OCI-LY7 (cell line): ENCODE data around the gene NFATC3. TPM values are rescaled to one million over a fixed set of nuclear protein-coding genes. Genes with fewer than 3 reads are reported as not detected.

Experiments used
- BruUV-seq: library from RNA; stranded (reverse); fragments of 400-500 nt; replicated peaks from 2 replicates; lab custom pipeline; 2021; lab: Mats Ljungman, UMichigan
- CTCF ChIA-PET: fragments of 300-600 bp; sonication (Branson Sonifier 250); formaldehyde crosslinking; loops from one replicate; lab custom pipeline; 2022; ENCODE audit warnings: antibody characterized with exemption; ENCODE audit not compliant: unreplicated experiment; lab: Charles Lee
- POLR2A ChIA-PET: fragments of 300-600 bp; sonication (Branson Sonifier 250); formaldehyde crosslinking; loops from one replicate; lab custom pipeline; 2022; ENCODE audit warnings: antibody characterized with exemption; lab: Charles Lee
- DNase-seq: peaks from one replicate; pipeline ENCODE4 v3.0.0-alpha.2; 2015; ENCODE audit warnings: low spot score
- H2AFZ ChIP-seq: fragments of 200-600 bp; sonication (generic), shearing (Covaris generic); 2 replicates; pipeline ENCODE4 v1.6.1; 2014; ENCODE audit warnings: mild to moderate bottlenecking, antibody characterized with exemption, low read length, moderate library complexity
- H3K27ac ChIP-seq: fragments of 200-600 bp; sonication (generic); 2 replicates; pipeline ENCODE4 v1.5.1; 2014; ENCODE audit warnings: mixed run types, low read depth, mild to moderate bottlenecking, moderate library complexity, low read length, inconsistent platforms; ENCODE audit not compliant: poor library complexity, severe bottlenecking
- H3K36me3 ChIP-seq: fragments of 200-600 bp; sonication (generic); 2 replicates; pipeline ENCODE4 v1.6.1; 2014; ENCODE audit warnings: mild to moderate bottlenecking, antibody characterized with exemption, low read length, moderate library complexity, mixed read lengths; ENCODE audit not compliant: insufficient read depth
- H3K4me1 ChIP-seq: fragments of 200-600 bp; sonication (generic); 2 replicates; pipeline ENCODE4 v1.5.1; 2014; ENCODE audit warnings: mild to moderate bottlenecking, low read length; ENCODE audit not compliant: insufficient read depth, poor library complexity, severe bottlenecking
- H3K4me2 ChIP-seq: fragments of 200-600 bp; sonication (generic); 2 replicates; pipeline ENCODE4 v1.6.1; 2014; ENCODE audit warnings: mild to moderate bottlenecking, low read length
- H3K4me3 ChIP-seq: fragments of 200-600 bp; sonication (generic); 2 replicates; pipeline ENCODE4 v1.5.1; 2014; ENCODE audit warnings: mild to moderate bottlenecking, low read depth, low read length; ENCODE audit not compliant: poor library complexity, severe bottlenecking
- H3K79me2 ChIP-seq: fragments of 200-600 bp; sonication (generic); 2 replicates; pipeline ENCODE4 v1.6.1; 2016; ENCODE audit warnings: low read depth, mild to moderate bottlenecking, low read length, moderate library complexity, mixed read lengths; ENCODE audit not compliant: insufficient read depth
- H3K9me2 ChIP-seq: fragments of 200-600 bp; sonication (generic); 2 replicates; pipeline ENCODE4 v1.6.1; 2016; ENCODE audit warnings: mild to moderate bottlenecking, low read length, mixed read lengths; ENCODE audit not compliant: insufficient read depth
- H3K9me3 ChIP-seq: fragments of 200-600 bp; sonication (generic); 2 replicates; pipeline ENCODE4 v1.6.1; 2014; ENCODE audit warnings: mild to moderate bottlenecking, mixed run types, low read length, mixed read lengths
- H4K20me1 ChIP-seq: fragments of 200-600 bp; sonication (generic); 2 replicates; pipeline ENCODE4 v1.6.1; 2014; ENCODE audit warnings: mild to moderate bottlenecking, antibody characterized with exemption, low read length, moderate library complexity, mixed read lengths; ENCODE audit not compliant: insufficient read depth
- EZH2phosphoT487 ChIP-seq: fragments of 200-600 bp; sonication (generic); IDR thresholded peaks from 2 replicates; pipeline ENCODE4 v1.6.1; 2018; ENCODE audit warnings: low read depth, borderline replicate concordance, mild to moderate bottlenecking, mixed run types, antibody characterized with exemption, low read length, moderate library complexity, mixed read lengths
- intact Hi-C: fragments of 100-400 bp; cut with micrococcal nuclease; formaldehyde crosslinking; loops from one replicate; pipeline ENCODE4 v1.10.0; 2022; ENCODE audit not compliant: unreplicated experiment
- total RNA-seq, 2 experiments: library from RNA; depleted of rRNA in 1 of 2; stranded (reverse); fragments of >200 nt in 1 of 2; shearing (Covaris generic) in 1 of 2; gene quantifications; 2 replicates each; pipeline ENCODE4 v1.2.3, GENCODE V29; 2014 to 2022
- TF ChIP-seq, protein P1 (sequence below): fragments of 200-600 bp; sonication (generic); conservative IDR thresholded peaks from 2 replicates; pipeline ENCODE4 v1.5.1; 2014; ENCODE audit warnings: mild to moderate bottlenecking, antibody characterized with exemption, low read length, moderate library complexity, mixed read lengths

Gene NFATC3
- total RNA-seq, 2 experiments from 2014 or later = 73.4 to 76.0 TPM

DNA sequence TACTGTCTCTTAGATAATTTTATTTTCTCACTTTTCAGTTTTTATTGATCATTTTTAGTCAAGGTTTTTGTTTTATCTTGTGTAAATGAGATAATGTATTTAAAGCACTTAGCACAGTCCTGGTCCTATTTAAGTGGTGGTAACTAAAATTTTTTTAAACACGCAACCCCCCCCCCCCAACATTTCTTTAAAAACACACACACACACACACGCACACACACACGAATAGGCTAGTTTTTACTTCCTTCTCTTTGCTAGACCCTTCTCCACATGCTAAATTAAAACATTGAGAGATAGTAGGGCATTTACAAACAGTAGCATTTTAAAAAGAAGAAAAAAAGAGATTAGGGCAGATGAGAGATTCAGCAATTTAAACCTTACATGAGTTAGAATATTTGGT, 5.0 kb downstream of the NFATC3 start:
- no peak for TF ChIP-seq EZH2phosphoT487
- TF ChIP-seq, protein P1, sequence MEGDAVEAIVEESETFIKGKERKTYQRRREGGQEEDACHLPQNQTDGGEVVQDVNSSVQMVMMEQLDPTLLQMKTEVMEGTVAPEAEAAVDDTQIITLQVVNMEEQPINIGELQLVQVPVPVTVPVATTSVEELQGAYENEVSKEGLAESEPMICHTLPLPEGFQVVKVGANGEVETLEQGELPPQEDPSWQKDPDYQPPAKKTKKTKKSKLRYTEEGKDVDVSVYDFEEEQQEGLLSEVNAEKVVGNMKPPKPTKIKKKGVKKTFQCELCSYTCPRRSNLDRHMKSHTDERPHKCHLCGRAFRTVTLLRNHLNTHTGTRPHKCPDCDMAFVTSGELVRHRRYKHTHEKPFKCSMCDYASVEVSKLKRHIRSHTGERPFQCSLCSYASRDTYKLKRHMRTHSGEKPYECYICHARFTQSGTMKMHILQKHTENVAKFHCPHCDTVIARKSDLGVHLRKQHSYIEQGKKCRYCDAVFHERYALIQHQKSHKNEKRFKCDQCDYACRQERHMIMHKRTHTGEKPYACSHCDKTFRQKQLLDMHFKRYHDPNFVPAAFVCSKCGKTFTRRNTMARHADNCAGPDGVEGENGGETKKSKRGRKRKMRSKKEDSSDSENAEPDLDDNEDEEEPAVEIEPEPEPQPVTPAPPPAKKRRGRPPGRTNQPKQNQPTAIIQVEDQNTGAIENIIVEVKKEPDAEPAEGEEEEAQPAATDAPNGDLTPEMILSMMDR = no peak
- Histone ChIP-seq H3K79me2 (peaks cover 96% of the 10 kb centered on the region), H3K36me3 (no peaks in the 10 kb centered on the region), H4K20me1 (peaks cover 60% of the 10 kb centered on the region), H3K4me3 (peak overlapping the region; percentile 60), H3K9me3 (no peaks in the 10 kb centered on the region), H2AFZ (no peak overlapping the region), H3K9me2 (no peaks in the 10 kb centered on the region), H3K4me2 (peak overlapping the region; percentile 78), H3K4me1 (peaks cover 68% of the 10 kb centered on the region), H3K27ac (peak overlapping the region; percentile 59)
- intact Hi-C loops = no loop called here
- BruUV-seq = no TSS peak
- DNase-seq = peak; percentile 60
- ChIA-PET POLR2A (interaction anchor here (1.2 to 1.3 kb wide), 2 partner anchors 19 to 21 kb away, joined by 3 to 4 read pairs; no protein-coding TSS in a partner anchor), CTCF (no interaction called here)

DNA sequence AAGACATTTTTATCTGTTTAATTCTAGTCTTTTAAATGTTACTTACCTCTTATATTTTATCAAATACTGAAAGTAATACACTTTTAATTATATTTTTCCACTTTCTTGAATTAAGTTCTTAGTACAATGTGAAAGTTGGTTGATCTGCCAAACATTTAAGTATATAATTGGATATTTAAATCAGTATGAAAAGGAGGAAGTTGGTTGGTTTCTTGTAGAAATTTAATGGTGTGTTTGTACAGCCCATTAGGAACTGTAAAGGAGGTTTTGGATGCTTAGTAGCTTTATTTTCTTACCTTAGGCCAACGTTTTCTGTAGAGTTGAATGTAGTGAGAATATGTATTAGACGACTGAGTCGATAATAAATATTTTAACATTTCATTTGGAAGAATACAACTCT, 5.4 kb downstream of the NFATC3 start:
- H3K79me2 ChIP-seq = peaks cover 100% of the 10 kb centered on the region
- POLR2A ChIA-PET = interaction anchor here (0.6 to 1.3 kb wide), 3 partner anchors 20 to 24 kb away, joined by 3 to 4 read pairs (median 4); no protein-coding TSS in a partner anchor
- peak overlapping the region; percentile 78 for H3K4me2 ChIP-seq
- peak overlapping the region; percentile 60 for H3K4me3 ChIP-seq
- peak overlapping the region; percentile 59 for H3K27ac ChIP-seq
- no peaks in the 10 kb centered on the region for H3K9me3 ChIP-seq
- TF ChIP-seq, protein P1 = no peak
- no peak for TF ChIP-seq EZH2phosphoT487
- H4K20me1 ChIP-seq = peaks cover 60% of the 10 kb centered on the region
- no peaks in the 10 kb centered on the region for H3K36me3 ChIP-seq
- intact Hi-C loops = no loop called here
- no TSS peak for BruUV-seq
- CTCF ChIA-PET = no interaction called here
- no peaks in the 10 kb centered on the region for H3K9me2 ChIP-seq
- DNase-seq = no peak
- peaks cover 68% of the 10 kb centered on the region for H3K4me1 ChIP-seq
- no peak overlapping the region for H2AFZ ChIP-seq
